Measurements from ENCODE around the gene SHF.

SHF gene

DNA sequence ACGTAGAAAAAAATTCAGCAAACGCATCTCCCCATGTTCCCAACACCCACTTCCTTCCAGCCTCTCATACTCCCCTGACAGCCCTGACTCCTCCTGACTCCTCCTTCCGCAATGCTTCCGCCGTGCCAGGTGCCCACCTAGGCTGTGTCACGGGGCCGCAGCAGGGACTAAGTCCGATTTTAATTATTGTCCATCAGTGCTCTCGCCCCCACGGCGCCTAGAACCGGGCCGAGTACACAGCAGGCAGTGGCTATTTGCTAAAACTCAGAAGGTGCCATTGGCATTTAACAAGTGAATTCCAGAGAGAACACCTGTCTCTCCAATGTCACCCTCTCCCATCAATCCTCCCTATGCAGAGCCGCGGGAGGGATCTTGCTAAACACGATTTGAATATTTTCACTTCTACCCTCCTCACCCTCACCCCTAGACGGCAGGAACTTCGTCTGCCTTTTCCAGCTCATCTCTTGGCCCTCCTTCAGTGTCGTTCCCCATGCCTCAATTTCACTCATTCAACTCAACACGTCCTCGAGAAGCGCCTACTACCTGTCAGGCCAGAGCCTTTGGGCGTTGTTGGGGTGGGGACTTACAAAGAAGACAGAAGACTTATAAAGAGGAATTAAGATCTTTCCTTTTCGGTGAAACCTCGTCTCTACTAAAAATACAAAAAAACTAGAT lies 11.5 kb upstream of the SHF start:
- DNase-seq (ENCODE audit: low spot score): peak; percentile 68

DNA sequence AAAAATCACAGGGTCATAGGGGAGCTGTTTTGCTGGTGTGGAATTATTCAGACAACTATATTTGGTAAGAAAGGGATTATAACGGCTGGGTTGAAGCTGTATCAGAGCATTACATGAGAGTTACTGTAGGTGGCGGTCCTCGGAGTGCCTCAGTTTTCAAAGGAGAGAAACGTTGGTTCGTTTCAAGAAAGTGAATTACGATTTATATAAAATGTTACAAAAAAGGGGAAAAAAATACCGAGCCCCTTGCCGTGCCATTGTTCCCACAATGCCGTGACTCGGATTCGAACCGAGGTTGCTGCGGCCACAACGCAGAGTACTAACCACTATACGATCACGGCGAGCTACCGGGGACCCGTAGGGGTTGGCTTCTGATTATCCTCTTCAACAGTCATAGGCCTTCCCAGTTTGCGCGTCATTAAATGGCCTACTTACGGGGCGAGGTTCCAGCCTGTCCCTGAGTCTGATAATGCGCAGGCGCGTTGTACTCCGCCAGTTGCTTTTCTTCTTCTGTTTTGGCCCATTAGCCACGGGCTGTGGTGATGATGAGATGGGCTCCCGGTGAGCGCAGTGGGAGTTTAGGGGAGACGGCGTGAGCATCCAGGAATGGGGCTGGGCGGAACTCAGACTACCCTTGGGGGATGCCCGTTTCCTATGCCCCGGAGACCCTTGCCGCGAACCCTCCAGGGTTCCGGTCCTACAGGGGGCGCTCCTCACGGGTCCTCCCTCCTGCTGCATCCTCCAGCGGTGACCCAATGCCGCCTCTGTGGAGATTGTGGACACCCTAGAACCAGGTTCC lies 10.8 kb upstream of the SHF start:
- DNase-seq (ENCODE audit: low spot score): peak; percentile 95

DNA sequence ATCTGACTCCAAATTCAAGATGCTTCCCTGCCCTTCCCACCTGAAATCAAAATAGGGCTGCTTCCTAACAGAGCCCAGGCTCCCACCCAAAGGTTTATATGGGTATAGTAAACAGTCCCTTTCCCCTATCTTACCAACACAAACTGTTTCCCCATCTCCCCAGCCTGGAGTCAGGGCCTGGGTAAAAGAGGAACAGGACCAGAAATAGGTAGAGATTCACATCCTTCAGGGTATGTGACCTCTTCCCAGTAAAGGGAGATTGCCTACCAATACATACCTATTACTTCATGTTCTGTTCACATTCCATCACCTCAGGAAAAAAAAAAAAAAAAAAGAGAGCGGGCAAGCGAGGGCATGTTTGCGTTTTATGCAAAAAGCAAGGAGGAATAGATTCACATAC lies 9.7 kb upstream of the SHF start:
- no peak for DNase-seq (ENCODE audit: low spot score)

DNA sequence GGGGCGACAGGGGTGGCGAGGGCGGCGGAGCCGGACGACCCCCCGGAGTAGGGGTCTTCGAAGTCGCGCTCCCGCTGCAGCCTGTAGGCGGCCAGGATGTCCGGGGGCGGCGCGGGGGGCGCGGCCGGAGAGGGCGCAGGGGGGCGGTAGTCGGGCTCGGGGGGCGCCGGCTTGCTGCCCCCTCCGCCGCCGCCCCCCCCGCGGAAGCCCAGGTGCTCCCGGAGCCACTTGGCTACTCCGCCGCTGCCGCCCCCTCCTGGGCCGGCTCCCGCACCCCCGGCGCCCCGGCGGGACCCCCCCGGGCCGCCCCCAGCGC lies 230 bp downstream of the SHF start:
- no peak for DNase-seq (ENCODE audit: low spot score)

DNA sequence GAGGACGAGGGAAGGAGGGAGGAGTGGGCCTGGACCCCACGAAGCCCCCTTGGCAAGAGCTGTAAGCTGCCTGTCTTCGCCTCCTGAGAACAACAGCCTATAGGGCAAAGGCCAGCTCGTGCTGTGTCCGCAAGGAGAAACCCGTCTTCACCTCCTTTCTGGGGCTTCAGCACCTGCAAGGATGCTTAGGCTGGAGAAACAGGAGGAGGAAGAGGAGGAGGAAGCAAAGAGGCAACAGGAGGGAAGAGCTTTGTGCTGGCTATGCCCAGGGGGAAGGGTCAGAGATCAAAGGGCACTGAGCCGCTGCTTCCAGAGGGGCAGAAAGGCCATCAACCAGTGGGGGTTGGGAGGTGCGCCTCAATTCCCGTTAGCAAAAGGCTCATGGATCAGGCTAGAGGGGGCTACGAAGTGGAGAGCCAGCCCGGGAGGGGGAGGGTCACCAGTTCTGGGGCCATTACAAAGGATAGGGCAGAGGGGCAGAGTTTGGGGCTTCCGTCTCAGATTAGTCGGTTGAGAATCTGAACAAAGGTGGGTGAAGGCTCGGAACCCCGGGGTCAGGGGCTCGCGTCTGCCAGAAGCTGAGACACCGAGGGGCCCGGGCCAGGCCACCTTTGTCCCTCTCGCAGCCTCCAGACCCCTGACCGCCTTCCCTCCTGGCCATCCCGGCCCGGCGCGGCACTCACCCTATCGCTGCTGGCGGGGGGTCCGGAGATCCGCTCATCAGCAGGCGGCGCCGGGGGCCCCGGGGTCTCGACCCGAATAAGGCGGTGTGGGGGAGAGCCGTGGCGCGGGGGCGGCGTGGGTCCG lies 792 bp downstream of the SHF start:
- no peak for DNase-seq (ENCODE audit: low spot score)

DNA sequence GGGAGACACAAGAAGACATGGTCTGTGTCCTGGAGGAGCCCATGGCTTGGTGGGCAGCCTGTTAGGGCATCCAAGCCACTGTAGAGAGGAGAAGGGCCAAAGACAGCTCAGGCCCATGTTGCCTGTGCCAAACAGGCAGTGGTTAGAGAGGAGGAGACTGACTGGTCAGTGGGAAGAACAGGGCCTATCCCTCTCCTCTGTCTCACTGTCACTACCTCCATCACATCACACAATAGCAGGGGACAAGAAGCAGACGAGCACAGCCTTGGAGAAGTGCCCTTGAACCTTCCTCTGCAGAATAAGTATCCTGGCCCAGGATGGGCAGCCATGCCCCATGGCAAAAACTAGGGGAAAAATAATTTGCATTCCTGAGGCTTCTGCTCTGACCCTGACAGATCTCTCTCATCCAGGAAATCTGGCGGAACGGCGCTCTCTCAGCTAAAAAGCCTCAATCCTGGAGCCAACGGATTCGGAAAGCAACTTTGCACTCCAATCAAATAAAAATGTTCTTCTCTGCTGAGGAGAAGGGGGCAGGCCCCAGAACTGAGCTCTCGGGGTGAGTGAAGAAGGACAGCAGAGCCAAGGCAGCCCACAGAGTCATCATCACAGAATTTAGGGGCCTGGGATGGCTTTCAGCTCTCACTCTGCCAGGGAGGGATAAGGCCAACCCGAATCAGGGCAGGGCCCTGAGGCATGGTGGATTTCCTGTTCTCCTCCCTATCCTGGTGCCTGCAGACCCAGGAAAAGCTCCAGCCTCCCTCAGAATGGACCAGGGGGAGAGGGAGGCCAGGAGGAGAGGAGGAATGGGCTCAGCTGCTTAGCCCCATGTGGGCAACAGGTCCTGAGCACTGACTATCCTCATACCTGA lies 1.6 kb downstream of the SHF start:
- DNase-seq (ENCODE audit: low spot score): no peak

DNA sequence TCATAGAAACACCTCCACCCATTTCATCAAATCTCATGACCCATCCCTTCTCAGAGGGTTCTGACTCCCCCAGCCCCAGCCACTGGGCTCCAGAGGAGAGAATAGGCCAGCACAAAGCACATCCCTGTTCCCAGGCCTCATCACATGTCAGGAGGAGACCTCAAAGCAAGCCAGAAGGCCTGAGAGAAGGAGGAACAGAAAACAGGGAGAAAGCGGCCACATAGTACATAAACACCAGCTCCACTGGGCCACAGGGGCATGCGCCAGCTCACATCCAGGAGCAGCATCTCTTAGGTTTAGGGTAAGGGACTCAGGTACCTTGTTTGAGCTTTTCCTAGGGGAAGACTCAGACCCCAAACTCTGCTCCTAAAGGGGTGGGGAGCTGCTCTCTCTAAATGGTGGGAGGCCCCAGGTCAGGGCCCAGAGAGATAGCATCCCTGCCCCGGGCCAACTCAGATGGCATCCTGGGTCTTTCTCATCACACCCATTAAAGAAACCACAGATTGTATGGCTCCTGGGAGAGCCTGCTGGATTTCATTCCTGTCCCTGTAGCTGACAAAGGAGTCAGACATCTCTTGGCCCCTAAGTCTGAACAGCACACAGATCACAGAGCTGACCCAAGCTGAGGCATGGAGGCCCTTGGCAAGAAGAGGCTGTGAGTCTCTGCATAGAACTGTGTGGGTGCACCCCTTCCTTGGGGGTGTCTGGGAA lies 2.5 kb downstream of the SHF start:
- no peak for DNase-seq (ENCODE audit: low spot score)

DNA sequence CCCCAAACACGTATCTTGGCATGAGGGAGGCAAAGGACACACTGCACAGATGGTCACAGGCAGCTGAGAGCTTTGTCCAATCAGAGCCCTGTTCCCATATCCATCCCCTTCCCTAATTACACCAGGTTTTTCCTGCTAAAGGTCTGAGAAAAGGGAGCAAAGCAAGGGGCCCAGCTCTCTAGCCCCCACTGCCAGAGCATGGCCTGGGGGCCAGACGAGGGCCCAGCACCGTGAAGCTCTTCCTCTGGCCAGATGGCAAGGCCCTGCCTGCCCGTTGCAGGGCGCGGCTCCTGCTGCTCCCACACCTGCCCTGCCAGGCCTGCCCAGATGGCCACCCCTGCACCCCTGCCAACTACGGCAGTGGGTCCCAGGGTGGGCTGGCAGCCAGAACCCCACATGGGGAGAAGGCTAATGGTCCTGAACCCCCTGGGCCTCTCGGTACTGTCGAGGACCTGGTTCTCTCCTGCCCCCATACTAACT lies 3.2 kb downstream of the SHF start:
- no peak for DNase-seq (ENCODE audit: low spot score)

DNA sequence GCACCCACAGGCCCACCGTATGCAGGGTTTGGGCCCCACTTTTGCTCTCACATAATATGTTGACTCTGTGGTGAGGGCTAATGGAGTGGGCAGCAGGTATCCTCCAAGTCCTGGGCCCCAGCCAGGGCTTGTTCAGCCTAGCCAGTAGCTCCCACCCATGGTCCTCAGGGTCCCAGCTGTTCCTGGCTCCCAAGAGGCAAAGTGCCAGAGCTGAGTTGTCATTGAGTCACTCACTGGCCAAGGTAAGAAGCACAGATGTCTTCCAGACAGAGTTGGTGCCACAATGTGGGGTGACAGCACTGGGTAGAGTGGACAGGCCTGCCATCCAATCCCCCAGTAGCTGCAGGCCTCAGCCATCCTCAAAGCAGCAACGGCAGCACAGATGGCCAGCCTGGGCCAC lies 4.3 kb downstream of the SHF start:
- DNase-seq (ENCODE audit: low spot score): no peak

DNA sequence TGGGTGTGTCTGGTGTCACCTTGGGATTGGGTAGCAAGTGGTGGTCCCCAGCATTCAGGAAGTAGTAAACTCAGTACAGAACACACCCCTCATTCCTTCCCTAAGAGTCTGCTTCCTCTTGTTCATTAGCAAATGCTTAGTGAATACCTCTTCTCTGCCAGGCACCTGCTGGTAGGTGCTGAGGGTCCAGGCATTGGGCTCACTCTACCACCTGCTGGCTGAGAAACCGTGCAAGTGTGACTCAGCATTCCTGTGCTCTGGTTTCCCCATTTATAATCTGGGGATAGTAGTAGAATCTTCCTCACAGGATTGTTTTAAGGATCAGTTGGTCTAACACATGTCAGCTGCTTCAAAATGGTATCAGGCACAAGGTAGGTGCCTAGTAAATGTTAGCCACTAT lies 4.8 kb downstream of the SHF start:
- DNase-seq (ENCODE audit: low spot score): peak; percentile 23

DNA sequence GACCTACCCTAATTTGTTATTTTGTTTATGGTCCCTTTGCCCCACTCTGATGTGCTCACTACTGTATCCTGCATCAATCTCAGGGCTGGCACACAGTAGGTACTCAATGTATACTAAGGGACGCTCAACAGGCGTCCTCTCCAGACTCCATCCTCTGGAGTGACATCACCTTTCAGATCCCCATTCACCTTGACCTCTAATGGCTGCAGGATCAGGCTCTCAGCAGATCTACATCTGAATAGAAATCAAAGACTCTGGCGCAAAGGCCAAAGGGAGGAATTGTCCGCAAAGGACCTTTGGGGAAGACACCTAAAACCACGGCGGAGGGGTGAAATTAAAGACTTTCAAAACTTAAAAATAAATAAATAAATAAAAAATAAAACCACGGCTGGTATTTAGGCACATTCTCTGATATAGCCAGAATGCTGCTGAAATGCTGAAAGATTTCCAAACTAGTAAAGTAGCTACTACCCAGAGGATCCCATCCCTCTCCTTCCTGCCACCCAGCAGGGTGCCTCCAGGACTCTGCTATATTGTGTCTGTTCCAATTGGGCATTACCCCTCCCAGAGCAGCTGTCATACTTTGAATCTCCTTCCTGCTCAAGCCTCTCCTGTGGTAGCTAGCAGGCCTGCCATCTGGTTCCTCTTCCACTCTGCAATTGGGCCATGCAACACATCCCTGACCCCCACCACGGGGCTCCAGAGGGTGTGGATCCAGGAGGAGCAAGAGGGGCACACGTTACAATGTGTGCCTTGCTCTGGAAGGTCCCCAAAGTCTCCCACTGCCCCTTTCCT lies 6.1 kb downstream of the SHF start:
- DNase-seq (ENCODE audit: low spot score): no peak

DNA sequence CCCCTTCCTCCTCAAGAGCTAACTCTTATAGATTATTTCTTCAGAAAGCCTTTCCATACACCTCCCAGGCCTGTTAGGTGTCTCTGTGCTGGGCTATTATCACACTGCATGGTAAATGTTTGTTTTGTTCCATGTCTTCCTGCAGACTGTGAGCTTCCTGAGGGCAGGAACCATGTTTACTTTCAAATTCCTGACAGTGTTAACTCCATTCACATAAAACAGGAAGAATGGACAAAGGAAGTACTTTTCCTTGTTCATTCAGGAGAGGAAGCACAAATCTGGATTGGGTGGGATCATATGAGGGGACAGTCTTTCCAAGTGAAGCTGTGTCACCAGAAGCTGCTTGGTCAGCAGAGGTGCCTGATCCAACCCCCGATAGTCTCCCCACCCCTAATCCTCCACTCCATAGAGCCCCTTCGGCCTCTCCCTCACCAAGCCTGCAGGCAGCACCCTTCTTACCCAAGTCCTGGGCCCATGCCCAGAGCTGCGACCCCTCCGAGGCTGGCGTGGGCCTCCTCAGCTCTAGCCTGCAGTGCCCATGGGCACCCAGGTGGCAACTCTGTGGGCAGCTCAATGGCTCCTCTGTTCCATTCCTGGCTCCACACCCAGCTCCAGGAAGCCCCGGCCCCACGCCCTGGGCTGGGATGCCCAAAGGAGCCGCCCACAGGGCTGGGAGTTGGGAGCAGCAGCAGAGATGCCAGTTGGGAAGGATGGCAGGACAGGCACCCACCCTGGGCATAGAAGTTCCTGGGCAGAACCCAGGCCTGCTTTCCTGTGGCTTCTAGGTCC lies 6.9 kb downstream of the SHF start:
- peak; percentile 29 for DNase-seq (ENCODE audit: low spot score)

DNA sequence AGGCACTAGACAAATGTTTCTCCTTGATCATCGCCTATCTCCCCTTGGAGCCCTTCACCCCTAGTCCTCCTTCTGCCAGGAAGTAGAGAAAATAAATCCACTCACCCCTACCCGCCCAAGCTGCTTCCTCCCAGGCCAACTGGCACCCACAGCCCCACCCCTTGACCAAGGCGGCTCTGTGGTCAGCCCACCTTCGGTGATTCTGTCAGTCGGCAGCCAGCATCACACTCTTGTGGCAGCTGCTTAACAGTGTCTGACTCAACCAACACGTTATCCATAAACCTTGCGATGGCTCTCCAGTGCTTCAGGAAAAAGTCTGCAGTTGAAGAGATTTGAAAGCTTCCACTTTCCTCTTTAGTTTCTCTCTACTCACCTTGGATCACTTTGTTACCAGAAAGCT lies 7.6 kb downstream of the SHF start:
- DNase-seq (ENCODE audit: low spot score): peak; percentile 78

DNA sequence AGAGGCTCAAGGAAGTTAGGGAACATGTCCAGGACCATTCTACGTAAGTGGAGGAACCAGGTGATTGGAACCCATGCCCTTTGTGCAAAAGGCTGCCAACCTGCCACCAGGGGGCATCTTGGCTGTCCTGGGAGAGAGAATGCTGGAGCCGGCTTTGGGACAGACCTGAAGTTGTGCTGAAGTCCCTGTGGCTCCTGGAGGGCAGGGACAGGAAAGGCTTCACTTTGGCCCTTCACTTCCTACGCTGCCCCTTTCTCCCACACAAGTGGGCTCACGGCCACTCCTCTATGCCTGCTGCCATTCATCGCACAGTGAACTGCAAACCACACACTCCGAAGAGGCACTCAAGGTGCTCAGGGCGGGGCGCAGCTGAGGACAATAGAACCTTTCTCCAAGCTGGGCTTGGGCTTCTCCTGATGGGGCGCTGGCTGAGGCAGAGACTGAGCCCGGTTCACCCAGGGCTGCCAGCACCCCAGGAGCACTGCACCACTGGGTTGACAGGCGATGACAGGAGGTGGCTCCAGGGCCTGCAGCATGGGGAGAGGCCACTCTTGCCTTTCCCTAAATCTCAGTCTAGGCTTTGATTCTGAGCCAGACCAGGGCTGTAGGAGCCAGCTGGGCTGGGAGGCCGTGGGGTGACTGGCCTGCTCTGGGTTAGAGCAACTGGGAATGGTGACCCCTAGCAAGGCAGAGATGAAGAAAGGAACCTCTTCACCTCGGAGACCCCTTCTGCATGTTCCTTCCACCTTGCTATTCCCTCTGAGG lies 8.4 kb downstream of the SHF start:
- DNase-seq (ENCODE audit: low spot score): peak; percentile 79

DNA sequence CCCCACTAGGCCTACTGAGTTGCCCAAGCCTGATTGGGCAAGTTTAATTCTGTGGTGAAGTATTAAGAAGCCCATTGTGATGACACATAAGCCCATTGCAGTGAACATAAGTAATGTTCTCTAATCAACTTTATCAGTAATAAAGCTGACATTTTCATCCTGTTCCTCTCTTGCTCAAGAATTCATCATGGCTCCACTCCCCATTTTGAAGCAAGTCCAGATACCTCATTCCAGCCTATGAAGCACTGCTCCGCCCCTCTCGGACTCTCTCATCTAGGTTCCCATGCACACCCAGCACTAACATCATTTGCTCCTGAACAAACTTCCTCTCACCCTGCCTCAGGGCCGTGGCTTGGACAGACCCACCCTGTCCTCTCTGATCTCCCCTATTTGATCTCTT lies 10.5 kb downstream of the SHF start:
- no peak for DNase-seq (ENCODE audit: low spot score)

DNA sequence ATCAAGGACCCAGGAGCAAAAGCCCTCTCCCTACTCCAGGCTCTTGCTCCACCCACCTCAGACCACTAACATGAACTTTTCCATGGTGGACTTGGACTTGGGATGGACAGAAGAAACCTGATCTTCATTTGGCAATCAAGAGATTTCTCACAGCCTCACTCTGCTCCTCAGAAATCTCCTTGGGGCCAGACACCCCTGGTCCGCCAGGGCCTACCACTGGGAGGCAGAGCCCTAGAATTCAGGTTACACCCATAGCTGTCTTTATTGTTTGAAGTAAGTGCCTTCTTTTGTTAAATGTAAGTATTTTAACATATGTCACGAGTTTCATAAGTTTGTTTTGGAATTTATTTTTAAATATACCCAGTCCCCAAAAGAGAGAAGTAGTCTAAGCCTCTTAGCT lies 13.2 kb downstream of the SHF start:
- no peak for DNase-seq (ENCODE audit: low spot score)

DNA sequence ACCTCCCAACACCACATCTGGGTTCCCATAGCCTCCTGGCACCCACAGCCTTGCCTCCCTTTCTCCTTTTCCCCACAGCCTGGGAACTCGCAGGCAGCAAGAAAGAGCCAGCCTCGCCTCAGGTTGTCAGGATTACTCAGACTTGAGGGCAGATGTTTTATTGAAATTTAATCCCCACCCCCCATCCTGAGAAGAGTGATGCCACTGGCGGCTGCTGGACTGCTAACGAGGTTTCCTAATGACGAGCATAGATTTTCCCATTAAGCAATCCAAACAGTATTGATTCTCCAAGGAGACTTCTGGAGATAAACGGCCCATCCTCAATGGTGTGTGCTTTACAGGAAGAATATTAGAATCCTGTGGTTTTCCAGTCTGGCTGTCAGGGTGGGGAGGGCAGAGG lies 13.7 kb downstream of the SHF start:
- DNase-seq (ENCODE audit: low spot score): no peak

DNA sequence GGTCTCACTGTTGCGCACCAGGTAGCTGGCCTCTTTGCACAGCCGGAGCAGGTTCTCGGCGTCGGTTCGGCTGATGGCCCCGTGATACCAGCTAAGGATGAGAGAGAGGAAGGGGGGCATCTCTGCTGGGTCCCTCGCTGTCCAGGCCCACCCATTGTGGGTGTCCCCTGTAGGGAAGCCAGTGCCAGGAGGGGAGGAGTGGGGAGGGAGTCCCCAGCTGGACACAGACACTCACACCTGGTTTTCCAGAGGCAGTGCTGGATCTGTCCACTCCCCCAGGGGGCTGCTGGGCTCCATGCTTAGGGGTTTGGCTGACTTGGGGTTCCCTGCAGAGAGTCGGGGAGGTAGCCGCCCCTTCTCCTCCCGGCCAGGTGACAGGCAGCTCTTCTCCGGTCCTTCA lies 15.9 kb downstream of the SHF start:
- no peak for DNase-seq (ENCODE audit: low spot score)

All from SW480 (cell line).